IMR-90 (cell line): ENCODE results near the gene CUL1.

Source experiments
- BHLHE40 ChIP-seq: fragments of 150-350 bp; IDR thresholded peaks from 2 replicates; pipeline ENCODE4 v1.6.1; 2016; ENCODE audit warnings: mild to moderate bottlenecking, low read depth, low read length
- CTCF ChIP-seq: conservative IDR thresholded peaks from 2 replicates; pipeline ENCODE4 v1.5.1; 2012; ENCODE audit warnings: mild to moderate bottlenecking, low read depth, low read length, improper control_type of control experiment
- ELK1 ChIP-seq: fragments of 150-350 bp; IDR thresholded peaks from 2 replicates; pipeline ENCODE4 v1.6.1; 2016; ENCODE audit warnings: low read depth, mild to moderate bottlenecking, low read length, moderate library complexity, borderline replicate concordance
- MAFK ChIP-seq: IDR thresholded peaks from 2 replicates; pipeline ENCODE4 v1.6.1; 2012; ENCODE audit warnings: low read depth, low read length, improper control_type of control experiment
- MXI1 ChIP-seq: IDR thresholded peaks from 2 replicates; pipeline ENCODE4 v1.6.1; 2012; ENCODE audit warnings: low read depth, mild to moderate bottlenecking, low read length, moderate library complexity, borderline replicate concordance
- POLR2A ChIP-seq: IDR thresholded peaks from 2 replicates; pipeline ENCODE4 v1.6.1; 2012; ENCODE audit warnings: mild to moderate bottlenecking, low read depth, low read length
- RAD21 ChIP-seq: IDR thresholded peaks from 2 replicates; pipeline ENCODE4 v1.6.1; 2012; ENCODE audit warnings: low read length, improper control_type of control experiment
- RCOR1 ChIP-seq: IDR thresholded peaks from 2 replicates; pipeline ENCODE4 v1.6.1; 2012; ENCODE audit warnings: mild to moderate bottlenecking, low read length, improper control_type of control experiment; ENCODE audit not compliant: insufficient replicate concordance
- RFX5 ChIP-seq: IDR thresholded peaks from 2 replicates; pipeline ENCODE4 v1.8.0; 2012; ENCODE audit warnings: low read depth, mild to moderate bottlenecking, low read length, moderate library complexity
- SMC3 ChIP-seq: fragments of 150-350 bp; IDR thresholded peaks from 2 replicates; pipeline ENCODE4 v1.6.1; 2016; ENCODE audit warnings: low read depth, mild to moderate bottlenecking, antibody characterized with exemption, low read length, moderate library complexity
- TF ChIP-seq, protein P1 (sequence below): fragments of 150-350 bp; IDR thresholded peaks from 2 replicates; pipeline ENCODE4 v1.6.1; 2017; ENCODE audit warnings: mild to moderate bottlenecking, antibody characterized with exemption, low read length, low read depth

GRCh38 chr7:148811892-148812291 is 113.2 kb downstream of the CUL1 start:
- TF ChIP-seq SMC3 (no peak), POLR2A (no peak), CTCF (no peak), RAD21 (no peak), RFX5 (no peak), MAFK (no peak), BHLHE40 (no peak), MXI1 (no peak), RCOR1 (no peak), ELK1 (no peak)
- TF ChIP-seq, protein P1, sequence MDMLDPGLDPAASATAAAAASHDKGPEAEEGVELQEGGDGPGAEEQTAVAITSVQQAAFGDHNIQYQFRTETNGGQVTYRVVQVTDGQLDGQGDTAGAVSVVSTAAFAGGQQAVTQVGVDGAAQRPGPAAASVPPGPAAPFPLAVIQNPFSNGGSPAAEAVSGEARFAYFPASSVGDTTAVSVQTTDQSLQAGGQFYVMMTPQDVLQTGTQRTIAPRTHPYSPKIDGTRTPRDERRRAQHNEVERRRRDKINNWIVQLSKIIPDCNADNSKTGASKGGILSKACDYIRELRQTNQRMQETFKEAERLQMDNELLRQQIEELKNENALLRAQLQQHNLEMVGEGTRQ, result no peak
